A172 (cell line): ENCODE measurements around the gene CUL7. TPM values are rescaled to one million over a fixed set of nuclear protein-coding genes. Genes with fewer than 3 reads are reported as not detected.

Experiments
- DNase-seq: peaks from one replicate; pipeline ENCODE4 v3.0.0-alpha.2; 2015; ENCODE audit warnings: low spot score
- total RNA-seq: library from RNA; depleted of rRNA; stranded (reverse); fragments of >200 nt; shearing (Covaris generic); gene quantifications from 2 replicates; pipeline ENCODE4 v1.2.3, GENCODE V29; 2014; rRNA removed

Gene CUL7
- 22.5 and 24.7 TPM in 2 replicates for total RNA-seq

DNA sequence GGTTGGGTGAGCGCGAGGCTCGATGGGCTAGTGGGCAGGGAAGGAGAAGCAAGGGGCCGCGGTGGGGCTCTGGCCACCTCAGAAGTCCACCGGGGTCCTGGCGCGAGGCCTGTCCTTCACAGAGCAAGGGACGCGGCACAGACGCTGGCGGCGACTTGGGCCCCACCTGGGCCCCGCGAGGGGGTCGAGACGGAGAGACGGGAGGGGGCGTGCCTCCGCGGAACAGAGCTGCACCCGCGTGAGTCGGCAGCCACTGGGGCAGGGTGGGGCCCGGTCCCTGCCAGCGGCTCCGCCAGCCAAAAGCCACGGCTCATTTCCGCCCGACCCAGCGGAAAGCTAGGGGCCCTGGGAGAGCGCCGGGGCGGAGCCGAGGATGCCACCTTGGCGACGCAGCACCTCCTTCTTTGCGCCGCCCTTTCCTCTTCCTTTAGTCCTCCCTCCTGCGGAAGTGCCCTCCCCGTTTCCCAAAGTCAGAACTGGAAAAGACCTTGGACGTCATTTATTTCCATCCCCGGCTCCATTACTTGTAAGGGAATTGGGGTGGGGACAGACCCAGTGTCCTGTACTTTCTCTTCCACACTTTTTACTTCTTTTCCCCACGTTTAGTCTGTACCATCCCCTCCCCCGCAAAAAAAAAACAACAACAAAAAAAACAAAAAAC, at the start of gene CUL7:
Gene CUL7, minus strand, starts transcription at position 307 of the 661 bp plus-strand sequence. CDS start 1,063 bp downstream, outside the sequence.
- peak; percentile 94 for DNase-seq

DNA sequence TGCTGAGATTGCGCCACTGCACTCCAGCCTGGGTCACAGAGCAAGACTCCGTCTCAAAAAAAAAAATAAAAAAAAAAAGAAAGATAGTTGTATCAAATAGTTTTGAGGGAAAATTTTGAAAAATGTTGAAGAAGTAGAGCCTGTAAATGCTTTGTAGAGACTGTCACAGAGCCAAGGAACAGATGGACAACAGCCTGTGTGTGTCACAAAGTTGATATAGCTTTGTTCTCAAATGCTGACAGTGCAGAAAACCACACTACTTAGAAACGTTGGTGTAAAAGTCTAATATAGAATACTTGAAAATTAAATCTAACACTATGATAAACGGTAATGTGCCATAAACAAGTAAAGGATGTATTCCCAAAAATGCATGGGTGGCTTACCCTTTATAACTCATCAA, 47.8 kb upstream of the CUL7 start:
- DNase-seq: no peak

- DNase-seq: no peak
These were observed 43.9 kb upstream of the CUL7 start for GRCh38 chr6:43097502-43097901.

DNA sequence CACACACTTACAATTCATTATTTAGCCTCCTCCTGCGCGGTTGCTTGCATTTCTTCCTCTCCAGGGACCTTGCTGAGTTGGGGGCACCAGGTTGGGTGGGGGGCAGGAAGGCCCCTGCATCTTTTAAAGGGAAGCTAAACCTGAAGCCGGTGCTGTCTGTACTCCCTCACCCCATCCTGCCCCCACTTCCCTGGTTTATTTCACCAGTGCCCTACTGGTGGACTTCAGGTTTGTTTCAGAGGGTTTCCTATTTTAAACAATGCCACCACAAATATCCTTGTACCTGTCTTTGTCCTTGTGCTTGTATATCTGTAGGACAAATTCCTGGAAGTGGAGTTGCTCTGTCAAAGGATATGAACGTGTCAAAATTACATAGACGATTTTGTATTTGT, 43.4 kb upstream of the CUL7 start:
- no peak for DNase-seq

DNA sequence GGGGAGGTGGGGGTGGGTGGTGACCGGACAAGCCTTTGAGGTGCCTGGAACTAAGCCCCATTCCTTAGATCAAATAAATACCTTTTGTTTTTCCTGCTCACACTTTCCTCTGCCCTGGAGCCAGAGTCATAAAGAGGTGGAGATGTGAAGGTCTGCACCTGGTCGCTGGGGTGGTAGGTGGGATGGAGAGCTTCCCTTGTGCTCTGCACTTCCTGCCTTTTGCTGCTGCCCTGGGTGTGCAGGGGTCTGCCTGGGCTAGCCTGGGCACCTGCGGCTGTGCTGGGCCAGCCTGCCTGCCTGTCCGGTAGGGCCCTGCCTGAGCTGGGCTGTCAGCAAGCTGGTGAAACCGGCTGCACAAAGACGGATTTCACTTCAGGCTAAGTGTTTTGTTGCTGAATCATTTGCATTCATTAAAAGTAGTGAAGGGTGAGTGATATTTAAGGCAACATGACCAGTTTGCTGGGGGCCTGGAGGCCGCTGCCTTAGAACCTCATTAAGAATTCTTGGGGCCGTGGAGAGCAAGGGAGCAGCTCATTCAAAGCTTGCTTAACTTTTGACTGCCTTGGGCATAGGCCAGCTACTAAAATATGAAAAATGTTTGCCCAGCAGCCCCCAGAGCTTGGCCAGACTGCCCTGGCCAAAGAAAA, 42.9 kb upstream of the CUL7 start:
- peak; percentile 55 for DNase-seq

GRCh38 chr6:43095939-43096338, 42.3 kb upstream of the CUL7 start:
- DNase-seq: no peak

DNA sequence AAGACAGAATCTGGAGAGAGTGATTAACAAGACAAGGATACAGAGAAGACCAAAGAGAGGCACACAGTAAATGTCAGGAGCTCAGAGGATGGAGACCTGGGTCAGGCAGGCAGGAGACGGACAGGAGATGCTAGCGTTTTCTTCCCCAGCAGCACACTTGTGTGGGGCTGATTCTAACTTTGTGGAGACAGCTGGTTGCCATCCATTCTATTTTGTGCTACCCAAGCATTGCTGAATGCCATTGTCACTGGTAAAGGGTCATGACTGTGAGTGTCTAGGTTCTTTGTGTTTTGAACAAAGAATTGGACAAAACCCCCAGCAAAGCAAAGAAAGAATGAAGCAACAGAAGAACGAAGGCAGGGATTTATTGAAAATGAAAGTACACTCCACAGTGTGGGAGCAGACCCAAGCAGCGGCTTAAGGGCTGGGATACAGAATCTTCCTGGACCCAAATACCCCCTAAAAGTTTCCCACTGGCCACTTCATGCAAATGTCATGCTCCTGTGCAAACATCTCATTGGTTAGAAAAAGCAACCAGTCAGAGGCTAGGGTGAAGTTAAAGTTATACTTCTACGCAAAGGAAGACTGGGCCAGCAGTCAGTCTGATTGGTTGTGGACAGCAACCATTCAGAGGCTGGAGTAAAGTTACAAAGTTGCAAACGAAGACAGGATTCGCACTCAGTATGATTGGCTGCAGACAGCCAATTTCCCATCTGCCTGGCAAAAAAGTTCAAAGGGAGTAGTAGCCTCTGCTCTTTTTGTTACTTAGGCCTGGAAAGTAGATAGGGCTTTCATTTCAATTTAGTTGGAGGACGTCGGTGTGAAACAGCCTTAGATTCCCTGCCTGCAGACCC, 40.0 kb upstream of the CUL7 start:
- DNase-seq: peak; percentile 78

- DNase-seq: no peak
These were observed 39.0 kb upstream of the CUL7 start for GRCh38 chr6:43092635-43093034.

GRCh38 chr6:43091436-43091991, 37.9 kb upstream of the CUL7 start:
- no peak for DNase-seq

- no peak for DNase-seq
These were observed 37.4 kb upstream of the CUL7 start for GRCh38 chr6:43091020-43091419.

DNA sequence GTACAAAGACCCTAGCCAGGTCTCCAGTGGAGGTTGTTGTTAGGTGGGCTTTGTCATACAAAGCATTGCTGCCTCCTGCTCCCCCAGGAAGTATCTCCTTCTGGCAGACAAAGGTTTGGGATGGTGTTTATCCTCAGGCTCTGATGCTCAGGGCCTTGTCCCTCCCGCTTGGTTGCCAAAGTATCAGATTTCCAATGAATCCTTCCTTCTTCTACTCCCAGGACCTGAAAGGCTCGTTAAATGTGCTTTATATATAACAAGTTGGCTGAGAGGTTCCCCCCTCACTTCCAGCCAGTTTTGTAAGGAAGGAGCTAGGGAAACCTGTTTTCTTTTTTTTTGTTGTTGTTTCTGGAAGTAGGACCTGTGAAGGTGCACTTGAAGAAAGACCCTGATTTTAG, 36.9 kb upstream of the CUL7 start:
- DNase-seq: no peak

GRCh38 chr6:43089874-43090558, 36.4 kb upstream of the CUL7 start:
- no peak for DNase-seq

DNA sequence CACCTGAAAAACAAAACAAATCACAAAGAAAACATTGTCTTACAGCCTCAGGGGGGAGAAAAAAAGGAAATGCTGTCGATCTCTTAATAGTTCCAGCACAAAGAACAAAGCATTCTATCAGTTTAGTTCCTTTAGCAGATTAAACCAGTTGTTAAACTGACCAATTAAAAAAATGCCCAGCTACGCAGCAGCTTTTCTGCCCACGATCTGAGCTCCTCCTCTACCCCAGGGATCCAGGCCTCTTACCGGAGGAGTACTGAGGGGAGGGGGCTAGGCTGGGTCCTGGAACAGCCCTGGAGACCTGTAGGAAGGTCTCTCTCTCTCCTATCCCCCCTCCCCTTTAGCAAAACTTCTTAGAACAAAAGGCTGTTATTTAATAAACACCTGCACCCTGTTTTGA, 35.8 kb upstream of the CUL7 start:
- DNase-seq: no peak

DNA sequence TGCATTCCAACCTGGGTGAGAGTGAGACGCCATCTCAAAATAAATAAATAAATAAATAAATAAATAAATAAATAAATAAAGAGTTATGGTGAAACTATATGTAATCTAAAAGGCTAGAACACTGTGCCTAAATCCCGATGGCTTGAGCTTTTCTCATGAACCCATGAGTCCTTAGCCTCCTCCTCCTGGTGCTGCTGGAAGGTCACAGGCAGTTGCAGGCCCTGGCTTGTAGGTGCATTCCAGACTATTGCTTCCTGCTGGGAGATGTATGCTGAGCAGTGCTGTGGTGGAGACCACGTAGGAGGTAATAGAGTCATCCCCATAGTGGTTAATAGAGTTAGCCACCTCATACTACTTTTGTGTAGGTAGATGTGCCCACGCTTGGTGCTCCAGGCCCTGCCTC, 35.0 kb upstream of the CUL7 start:
- DNase-seq: no peak

DNA sequence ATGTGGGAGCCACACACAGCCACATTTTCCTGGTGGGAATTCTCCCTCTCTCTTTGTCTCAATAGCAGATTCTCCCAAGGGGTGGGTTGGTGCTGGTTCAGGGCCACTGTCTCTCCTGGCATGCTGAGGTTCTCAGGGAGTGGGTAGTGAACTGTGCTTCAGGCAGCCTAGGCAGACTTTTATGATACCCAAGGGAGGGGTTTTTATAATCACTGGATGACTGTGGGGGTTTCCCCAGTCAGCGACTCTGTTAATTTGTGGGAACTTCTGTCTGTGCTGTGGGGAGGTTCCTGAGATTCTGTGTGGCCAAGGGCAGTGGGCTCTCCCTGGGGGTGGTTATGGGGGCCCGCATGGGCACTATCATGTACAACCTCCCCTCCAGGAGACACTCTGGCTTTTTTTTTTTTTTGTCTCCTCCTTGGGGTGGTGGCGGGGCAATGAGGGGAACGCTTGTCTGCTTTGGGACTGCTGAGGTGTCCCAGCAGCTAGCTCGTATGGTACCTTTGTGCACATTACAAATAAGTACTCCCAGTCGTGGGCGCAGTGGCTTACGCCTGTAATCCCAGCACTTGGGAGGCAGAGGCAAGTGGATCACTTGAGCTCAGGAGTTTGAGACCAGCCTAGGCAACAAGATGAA, 32.5 kb upstream of the CUL7 start:
- DNase-seq: no peak

GRCh38 chr6:43082806-43083655, 29.4 kb upstream of the CUL7 start:
- DNase-seq: no peak

DNA sequence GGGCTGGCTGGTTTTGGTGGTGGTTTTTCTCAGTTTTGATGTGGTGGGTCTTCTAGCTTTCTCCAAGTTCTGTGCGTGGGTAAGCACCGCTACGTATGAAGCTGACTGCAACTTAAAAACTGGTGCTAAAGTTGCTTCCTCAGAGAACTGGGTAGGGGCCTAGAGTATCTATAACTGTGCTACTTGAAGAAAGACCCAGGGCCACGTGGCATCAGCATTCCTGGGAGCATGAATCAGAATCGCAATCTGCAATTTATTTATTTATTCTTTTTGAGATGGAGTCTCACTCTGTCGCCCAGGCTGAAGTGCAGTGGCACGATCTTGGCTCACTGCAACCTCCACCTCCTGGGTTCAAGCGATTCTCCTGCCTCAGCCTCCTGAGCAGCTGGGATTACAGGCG, 28.3 kb upstream of the CUL7 start:
- peak; percentile 27 for DNase-seq

GRCh38 chr6:43081043-43081442, 27.4 kb upstream of the CUL7 start:
- no peak for DNase-seq

DNA sequence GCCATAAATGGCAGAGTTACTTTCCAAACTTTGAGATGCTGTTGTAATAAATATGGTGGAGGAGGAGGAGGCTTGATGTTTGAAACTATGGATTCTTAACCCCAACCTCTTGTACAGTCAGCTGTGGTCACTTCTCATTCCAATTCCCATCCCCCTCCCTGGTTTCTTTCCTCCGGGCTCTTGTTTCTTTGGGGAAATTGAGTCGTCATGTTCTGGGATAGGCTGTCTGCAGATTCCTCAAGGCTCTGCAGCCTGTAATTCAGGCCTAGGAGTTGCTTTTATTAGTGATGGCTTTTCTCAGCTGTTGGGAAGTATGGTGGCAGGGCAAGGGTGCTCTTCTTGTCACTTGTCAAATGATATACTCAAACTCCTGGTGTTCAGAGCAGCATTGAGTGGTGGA, 25.0 kb upstream of the CUL7 start:
- DNase-seq: no peak

DNA sequence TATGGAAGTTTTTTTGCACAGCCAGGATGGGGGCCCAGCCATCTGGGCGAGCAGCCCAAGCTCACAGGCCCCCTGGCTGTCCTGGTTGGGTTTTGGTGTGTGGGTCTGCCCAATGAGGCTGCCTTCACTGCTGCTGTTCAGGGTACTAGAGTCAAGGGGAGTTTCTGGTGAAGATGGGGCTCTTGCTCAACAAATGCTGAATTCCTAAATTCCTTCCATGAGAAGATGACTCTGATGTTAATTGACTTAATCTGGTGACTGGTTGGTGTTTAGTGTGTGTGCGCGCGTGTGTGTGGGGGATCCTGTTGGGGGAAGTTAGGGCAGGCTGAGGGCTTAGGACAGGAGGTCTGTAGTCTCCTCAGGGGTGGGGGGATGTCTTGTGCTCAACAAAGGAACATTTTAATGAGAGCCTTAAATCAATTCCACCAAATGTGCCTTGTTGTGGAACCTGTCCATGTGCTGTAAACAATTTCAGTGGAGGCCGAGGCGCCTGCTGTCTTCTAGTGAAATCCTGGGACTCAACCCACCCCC, 24.4 kb upstream of the CUL7 start:
- DNase-seq: no peak
